Measurements from ENCODE around the gene TMEM37. TPM values are rescaled to one million over a fixed set of nuclear protein-coding genes. Genes with fewer than 3 reads are reported as not detected.

Gene TMEM37
- polyA plus RNA-seq, 3 donors = 6.0 to 77.7 (median 9.2) TPM

- H3K27ac ChIP-seq (ENCODE audit: low read depth, low read length) = no peak overlapping the region
- WGBS, 3 donors = 65 to 76% (median 69%) methylated on average over 20 of the region's 20 CpGs
Observed at GRCh38 chr2:119482481-119483394, 51.1 kb downstream of the TMEM37 start.

GRCh38 chr2:119483395-119483753 lies 51.7 kb downstream of the TMEM37 start:
- no peak overlapping the region for H3K27ac ChIP-seq (ENCODE audit: low read depth, low read length)
- 69 to 80% (median 79%) methylated on average over 5 of the region's 5 CpGs for WGBS, 3 donors

- H3K27ac ChIP-seq (ENCODE audit: low read depth, low read length) = no peak overlapping the region
- WGBS, 3 donors = 88 to 93% (median 90%) methylated on average over 11 of the region's 11 CpGs
Observed at GRCh38 chr2:119483896-119484718, 52.5 kb downstream of the TMEM37 start.

GRCh38 chr2:119484834-119485233 lies 53.2 kb downstream of the TMEM37 start:
- H3K27ac ChIP-seq (ENCODE audit: low read depth, low read length) = no peak overlapping the region
- WGBS, 3 donors = 64 to 73% (median 65%) methylated on average over 6 of the region's 6 CpGs

GRCh38 chr2:119485336-119486110 lies 53.9 kb downstream of the TMEM37 start:
- 58 to 77% (median 75%) methylated on average over 12 of the region's 12 CpGs for WGBS, 3 donors
- no peak overlapping the region for H3K27ac ChIP-seq (ENCODE audit: low read depth, low read length)

- no peak overlapping the region for H3K27ac ChIP-seq (ENCODE audit: low read depth, low read length)
- WGBS, 3 donors = 52 to 89% (median 84%) methylated on average over 10 of the region's 10 CpGs
Observed at GRCh38 chr2:119486196-119486827, 54.7 kb downstream of the TMEM37 start.

- 23 to 68% (median 44%) methylated on average over 6 to 7 of the region's 7 CpGs for whole genome bisulfite sequencing, 3 donors
- no peak overlapping the region for H3K27ac ChIP-seq (ENCODE audit: low read depth, low read length)
Observed at GRCh38 chr2:119486886-119487285, 55.2 kb downstream of the TMEM37 start.

GRCh38 chr2:119487434-119488244 lies 56.0 kb downstream of the TMEM37 start:
- no peak overlapping the region for H3K27ac ChIP-seq (ENCODE audit: low read depth, low read length)
- WGBS, 3 donors = 14 to 43% (median 33%) methylated on average over 9 of the region's 9 CpGs

Other genes starting within 250 kb of the TMEM37 start
- gene STEAP3, start 208.0 kb upstream of the TMEM37 start, polyA plus RNA-seq = 10 to 100 TPM in 2 of 3 donors, 1 to 10 TPM in 1; 1.6 to 22.0 (median 14.8) TPM
- 10 to 100 TPM; 10.8 to 31.9 (median 19.3) TPM for gene C2orf76, start 65.0 kb upstream of the TMEM37 start, polyA plus RNA-seq
- gene DBI, start 64.9 kb upstream of the TMEM37 start, polyA plus RNA-seq = 1,000 to 10,000 TPM in 1 of 3 donors, 100 to 1,000 TPM in 2; 207 to 1,132 (median 690) TPM
- gene SCTR, start 92.6 kb downstream of the TMEM37 start, polyA plus RNA-seq = 10 to 100 TPM in 1 of 3 donors, under 1 TPM in 1, not detected in 1; 0.65 to 59.8 TPM
- 1 to 10 TPM in 1 of 3 donors, under 1 TPM in 1, not detected in 1; 0.67 to 5.6 TPM for gene CFAP221, start 112.6 kb downstream of the TMEM37 start, polyA plus RNA-seq
- 1 to 10 TPM; 3.9 to 7.4 (median 5.1) TPM for gene TMEM177, start 247.3 kb downstream of the TMEM37 start, polyA plus RNA-seq